ENCODE measurements around the gene SMARCAD1.
"Not testable (repeated sequence)": the region's sequence is repeated elsewhere in the genome, so short reads cannot be mapped to it uniquely, and the experiment has no call there.

The SMARCAD1 gene

DNA sequence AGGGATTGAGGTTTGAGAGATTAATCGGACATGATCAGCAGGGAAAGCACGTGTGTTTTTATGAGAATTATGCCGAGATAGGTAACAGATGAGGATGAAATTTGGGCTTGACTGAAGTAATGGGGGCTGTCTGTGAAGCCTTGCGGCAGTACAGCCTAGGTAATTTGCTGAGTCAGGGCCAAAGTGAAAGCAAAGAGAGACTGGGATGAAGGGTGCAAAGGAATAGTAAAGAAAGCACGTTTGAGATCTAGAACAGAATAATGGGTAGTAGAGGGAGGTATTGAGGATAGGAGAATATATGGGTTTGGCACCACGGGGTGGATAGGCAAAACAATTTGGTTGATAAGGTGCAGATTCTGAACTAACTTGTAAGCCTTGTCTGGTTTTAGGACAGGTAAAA lies 87.8 kb downstream of the SMARCAD1 start:
- DNase-seq, result not testable (repeated sequence)

DNA sequence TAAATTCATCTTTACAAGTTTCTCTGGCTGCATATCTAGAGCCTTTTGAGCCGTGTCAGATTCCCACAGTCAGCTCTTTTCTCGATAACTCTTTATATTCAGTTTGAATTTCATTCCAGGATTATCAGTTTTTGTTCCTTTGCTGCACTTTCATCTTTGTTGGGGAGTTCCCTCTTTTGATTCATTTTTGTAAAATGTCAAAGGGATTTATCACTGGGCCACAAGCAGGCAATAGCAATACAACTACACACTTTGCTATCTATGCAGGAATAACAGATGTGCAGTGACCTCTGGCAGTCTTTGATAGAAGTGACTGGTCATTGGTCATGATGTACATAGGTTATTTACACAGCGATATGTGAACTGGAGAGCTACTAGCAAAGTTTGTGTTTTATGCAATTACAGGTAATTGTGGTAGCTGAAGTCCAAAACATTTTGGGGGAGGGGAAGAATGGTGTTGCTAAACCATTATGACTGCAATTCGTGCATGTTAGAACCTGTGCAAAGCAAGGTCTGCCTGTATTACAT lies 91.1 kb downstream of the SMARCAD1 start:
- DNase-seq, result no peak

DNA sequence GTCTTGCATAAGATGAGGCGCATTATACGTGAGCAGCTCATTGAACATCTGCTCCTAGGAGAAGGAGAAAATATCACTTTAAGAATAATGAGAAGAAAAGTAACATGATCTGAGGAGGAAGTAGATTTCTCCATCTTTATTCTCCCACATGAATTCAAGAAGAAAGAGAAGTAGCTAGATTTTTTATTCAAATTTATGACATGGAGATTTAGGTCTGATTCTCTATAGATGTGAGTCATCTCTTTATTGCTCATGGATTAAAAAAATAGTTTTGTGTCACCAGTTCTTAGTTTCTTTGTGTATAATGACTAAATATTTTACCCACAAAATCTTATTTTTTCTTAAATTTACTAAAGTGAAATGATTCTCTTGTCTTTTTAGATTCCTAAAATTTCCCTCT lies 94.5 kb downstream of the SMARCAD1 start:
- DNase-seq, result no peak

DNA sequence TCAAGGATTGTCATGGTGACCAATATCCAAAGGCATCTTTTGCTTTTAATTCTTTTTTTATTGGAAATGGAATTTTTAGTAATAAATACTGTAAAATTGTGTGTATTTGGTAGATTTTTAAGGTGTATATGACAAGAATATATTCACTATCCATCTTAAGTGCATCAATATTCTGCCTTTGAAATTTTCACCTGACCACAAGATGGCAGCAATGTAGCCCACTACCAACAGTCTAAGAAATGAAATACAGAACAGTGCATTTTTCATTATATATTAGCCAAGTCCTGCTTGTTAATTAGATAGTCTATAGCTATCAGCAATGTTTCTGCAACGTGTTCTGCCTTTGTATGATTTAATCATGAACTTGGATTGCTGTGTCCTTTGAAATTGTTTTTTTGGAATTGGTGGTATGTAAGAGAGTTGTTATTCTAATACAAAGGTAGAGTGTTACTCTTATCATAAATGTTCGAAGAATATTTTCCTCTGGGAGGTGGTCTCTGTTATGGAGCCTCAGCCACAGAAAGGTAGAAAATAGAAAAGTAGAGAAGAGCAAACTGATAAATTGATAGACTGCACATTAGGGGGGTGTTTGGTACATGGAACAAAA lies 96.8 kb downstream of the SMARCAD1 start:
- no peak for DNase-seq

DNA sequence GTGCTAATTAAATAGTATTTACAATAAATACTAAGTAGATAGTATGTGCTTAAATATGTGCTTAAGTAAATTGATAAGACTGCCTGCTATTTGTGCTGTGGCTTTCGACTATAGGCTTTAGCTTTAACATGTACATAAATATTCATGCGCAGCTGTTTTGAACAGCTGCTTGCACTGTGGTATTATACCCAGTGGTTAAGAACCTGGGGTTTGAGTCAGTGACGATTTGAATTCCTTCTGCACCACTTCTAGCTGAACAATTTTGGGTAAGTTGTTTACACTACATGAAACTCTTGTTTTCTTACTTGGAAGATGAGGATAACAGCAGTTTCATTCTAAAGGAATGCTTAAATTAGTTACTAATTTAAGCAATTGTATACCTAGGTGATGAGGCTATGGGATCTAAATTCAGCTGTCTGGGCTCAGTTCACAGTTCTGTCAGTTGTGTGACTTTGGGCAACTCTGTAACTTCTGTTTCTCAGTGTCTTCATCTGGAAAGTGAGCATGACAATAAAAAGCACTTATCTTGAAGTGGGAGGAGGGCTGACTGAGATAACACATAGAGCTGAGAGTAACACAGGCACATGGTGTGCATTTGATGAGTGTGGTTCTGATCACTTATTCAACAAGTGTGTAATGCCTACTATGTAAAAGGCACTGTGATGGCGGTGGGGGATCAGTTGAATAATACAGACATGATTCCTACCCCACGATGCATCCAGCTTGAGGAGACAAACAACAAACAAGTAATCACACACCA lies 98.0 kb downstream of the SMARCAD1 start:
- no peak for DNase-seq

DNA sequence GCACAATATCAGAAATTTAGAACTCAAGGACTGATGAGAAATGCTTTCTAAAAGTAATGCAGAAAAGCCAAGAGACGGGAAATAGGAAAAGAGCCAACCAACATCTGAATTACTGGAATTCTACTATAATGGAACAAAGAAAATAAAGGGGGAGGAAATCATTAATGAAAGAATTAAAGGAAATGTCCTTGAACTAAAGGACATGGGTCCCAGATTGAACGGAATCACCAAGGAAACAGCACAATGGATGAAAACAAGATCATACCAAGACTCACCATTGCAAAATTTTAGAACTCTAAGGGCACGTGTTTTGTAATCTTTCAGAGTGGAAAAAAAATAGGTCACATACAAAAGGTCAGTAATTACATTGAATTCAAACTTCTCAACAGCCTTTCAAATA lies 99.0 kb downstream of the SMARCAD1 start:
- DNase-seq, result no peak

DNA sequence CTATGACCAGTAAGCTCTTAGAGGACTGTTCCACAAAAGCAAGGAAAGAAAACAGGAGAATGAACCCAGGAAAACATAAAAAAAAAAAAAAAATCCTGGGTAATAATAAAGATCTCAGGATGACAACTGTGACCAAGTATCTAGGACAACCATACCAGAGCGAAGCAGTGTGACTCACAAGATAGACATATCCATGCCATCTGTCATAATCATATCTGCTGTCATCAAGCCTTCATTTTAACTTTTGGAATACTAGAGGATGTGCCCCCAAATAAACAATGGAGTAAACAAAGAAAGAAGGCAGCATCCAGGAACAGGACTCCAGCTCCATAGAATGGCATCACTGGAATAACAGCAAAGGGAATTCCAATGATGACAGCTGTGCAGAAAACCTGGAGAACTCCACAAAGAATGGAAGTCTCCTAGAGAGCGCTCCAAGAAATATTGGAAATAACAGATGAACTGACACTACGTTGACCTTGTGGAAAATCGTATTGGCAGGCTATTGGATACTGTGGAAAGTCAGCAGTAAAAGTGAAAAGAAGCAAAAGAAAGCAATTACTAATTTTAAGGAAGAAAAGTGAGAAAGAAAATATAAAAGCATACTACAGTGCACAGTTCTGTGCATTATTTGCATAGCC lies 99.7 kb downstream of the SMARCAD1 start:
- no peak for DNase-seq

DNA sequence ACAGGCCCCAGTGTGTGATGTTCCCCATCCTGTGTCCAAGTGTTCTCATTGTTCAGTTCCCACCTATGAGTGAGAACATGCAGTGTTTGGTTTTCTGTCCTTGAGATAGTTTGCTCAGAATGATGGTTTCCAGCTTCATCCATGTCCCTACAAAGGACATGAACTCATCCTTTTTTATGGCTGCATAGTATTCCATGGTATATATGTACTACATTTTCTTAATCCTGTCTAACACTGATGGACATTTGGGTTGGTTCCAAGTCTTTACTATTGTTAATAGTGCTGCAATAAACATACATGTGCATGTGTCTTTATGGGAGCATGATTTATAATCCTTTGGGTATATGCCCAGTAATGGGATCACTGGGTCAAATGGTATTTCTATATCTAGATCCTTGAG lies 112.3 kb downstream of the SMARCAD1 start:
- DNase-seq, result not testable (repeated sequence)

DNA sequence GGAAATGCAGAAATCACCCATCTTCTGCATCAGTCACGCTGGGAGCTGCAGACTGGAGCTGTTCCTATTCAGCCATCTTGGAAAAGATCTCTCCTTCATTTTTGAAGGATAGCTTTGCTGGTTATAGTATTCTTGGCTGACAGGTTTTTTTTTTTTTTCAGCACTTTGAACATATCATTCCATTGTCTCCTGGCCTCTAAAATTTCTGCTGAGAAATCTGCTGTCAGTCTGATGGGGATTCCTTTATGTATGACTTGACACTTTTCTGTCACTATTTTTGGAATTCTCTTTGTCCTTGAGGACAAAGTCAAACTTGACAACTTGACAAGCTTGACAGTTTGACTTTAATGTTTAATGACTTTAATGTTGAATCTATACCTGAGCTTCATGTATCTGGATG lies 118.2 kb downstream of the SMARCAD1 start:
- DNase-seq, result no peak

DNA sequence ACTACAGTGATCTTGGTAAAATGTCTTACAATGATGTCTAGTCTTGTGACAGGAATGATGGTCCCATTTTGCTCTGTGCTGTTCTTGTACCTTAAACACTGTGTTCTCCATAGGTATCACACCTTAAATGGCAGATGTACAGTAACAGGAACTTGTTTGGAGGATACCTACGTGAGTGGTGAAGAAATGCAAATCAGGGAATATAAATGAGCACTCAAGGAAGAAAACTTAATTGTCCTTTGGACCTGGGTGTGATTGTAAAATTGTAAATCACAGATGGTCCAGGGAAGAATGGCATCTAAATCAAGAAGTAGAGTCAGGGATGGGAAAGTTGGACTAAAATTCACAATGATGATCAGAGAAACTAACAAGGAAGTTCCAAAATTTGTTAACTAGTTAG lies 122.3 kb downstream of the SMARCAD1 start:
- DNase-seq, result no peak

DNA sequence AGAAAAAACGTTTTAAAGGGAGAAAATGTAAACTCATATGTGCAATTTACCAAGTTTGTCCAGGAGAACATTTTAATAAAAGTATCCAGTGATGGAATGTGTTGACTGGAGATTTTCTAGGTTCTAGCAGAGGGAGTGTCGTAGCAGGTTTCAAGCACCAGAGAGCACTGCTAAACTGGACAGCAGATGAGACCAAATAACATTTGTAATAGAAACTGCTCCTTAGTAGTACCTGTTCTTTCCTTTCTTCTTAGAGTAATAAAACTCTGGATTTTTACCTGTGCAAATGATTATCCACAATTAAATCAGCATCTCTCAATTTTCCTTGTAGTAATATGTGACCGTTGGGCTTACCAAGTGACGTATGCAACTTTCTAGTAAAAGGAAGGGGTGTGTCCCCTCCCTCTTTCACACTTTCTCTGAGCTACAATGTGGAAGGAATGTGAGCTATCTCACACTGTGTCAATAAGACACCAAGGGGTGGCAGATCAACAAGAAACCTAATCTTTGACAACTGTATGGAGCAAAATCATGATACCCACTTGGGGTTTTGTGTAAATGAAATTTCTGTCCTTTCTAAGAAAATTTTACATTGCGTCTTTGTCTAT lies 125.4 kb downstream of the SMARCAD1 start:
- no peak for DNase-seq

DNA sequence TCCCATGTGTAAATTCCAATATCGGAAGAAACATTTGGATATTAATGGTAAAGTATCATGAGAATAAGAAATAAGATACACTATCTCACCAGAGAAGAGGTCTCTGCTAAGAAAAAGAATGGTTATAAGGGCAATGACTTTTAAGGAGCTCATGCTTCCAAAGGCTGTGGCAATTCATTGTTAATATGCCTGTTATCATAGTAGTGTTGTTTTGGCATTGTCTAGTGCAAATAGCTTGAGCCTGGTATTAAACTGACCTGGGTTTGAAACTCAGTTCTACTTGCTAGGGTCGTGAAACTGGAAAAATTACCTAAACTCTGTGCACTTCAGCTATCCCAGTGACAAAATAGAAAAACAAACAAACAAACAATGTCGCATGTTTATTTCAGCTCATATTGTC lies 126.2 kb downstream of the SMARCAD1 start:
- DNase-seq, result no peak

DNA sequence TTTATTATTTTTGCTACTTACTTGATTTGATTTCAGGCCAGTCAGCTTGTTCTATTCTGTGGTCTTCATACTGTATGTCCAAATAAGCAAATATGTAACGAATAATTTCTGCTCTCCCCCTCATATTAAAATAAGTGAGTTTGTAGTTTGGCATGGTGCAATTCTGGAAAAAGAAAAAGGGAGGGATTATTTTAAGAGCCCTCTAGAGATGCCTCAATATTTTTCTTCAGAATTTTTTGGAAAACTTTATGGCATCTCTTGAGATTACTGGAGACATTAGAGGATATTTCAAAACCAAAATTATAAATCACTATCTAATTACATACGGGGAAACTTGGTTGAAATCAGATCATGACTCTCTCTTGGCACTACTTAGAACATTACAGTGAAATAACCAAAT lies 126.8 kb downstream of the SMARCAD1 start:
- DNase-seq, result no peak

DNA sequence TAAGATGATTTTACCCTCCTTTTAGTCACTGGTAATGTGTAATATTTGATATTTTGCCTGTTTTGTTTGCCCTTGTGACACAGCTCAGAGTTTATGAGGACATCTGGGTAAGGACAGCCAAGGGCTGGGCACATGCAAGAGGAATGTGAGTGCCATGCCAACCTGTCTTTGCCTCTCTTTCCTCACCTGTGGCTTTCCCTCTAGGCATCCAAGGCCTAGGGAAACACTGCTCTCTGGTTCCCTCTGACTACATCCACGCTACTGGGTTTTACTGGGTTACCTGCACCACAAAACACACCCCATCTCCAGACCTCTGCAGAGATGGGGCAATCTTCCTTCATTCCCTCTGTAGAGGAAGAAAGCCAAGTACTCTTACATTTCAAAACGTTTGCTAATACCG lies 127.3 kb downstream of the SMARCAD1 start:
- DNase-seq, result no peak

DNA sequence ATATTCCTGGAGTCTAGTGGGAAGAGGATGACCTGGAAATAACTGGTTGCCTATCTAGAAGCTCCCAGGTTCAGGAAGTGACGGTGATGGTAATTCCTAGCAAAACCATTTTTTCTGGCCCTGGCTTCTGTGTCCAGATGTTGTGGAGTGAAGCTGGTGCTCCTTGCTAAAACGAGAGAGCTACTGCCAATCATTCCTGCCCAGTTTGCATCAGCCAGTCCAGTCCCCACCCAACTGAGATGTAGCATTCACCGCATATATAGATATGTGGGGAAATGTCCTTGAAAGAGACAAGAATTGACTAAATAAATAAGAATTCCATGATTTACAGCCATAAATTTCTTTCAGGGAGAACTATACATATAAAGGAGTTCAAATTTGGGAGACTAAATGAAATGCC lies 128.6 kb downstream of the SMARCAD1 start:
- DNase-seq, result no peak

DNA sequence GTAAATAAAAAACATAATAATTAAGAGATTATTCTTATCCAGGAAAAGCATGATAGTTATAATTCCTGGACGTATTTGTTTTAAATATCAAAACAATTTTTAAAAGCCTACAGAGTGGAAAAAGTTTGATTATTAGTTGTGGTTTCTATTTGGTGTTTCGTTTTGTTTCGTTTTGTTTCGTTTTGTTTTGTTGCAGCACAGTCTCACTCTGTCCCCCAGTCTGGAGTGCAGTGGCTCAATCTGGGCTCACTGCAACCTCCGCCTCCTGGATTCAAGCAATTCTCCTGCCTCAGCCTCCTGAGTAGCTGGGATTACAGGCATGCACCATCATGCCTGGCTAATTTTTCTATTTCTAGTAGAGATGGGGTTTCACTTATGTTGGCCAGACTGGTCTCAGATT lies 129.1 kb downstream of the SMARCAD1 start:
- DNase-seq, result not testable (repeated sequence)

DNA sequence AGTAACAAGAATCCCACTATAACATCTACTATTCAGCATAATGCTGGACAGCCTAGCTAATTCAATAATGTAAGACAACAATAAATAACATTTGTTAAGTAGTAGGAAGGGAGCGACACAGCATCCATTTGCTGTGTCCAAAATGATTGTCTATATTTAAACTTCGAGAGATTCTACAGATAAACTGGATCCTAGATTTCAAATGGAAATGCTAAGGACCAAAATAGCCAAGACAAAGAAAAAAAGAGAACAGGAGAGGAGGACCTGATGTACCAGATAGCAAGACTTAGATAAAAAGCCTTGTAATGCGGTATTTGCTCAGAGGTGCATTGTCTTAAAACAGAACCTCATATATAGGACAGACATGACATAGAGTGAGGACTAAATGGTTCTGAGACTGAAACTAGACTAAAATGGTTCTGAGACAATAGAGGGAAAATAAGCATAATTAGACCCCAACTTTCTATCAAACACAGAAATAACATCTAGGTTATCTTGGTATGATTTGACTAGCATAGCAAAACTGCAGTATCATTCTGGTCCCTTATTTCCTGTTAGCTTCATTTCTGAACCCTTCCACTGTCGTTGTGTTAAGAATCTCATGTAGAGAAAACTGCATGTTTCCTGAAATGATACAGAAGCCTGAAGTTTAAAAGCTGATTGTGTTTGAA lies 131.2 kb downstream of the SMARCAD1 start:
- no peak for DNase-seq

DNA sequence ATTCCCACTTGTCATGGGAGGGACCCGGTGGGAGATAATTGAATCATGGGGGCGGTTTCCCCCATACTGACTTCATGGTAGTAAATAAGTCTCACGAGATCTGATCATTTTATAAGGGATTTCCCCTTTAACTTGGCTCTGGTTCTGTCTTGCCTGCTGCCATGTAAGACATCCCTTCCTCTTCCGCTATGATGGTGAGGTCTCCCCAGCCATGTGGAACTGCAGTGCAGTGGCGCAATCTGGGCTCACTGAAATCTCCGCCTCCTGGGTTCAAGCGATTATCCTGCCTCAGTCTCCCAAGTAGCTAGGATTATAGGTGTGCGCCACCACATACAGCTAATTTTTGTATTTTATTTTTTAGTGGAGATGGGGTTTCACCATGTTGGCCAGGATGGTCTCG lies 132.1 kb downstream of the SMARCAD1 start:
- DNase-seq, result no peak

Data from activated CD4-positive, alpha-beta T cell treated with anti-CD3 and anti-CD28 coated beads, Interleukin-2, amount 50 U/mL, for 4 hours (primary cell).